ENCODE results near the gene C16orf54.
"Not testable (repeated sequence)": the region's sequence is repeated elsewhere in the genome, so short reads cannot be mapped to it uniquely, and the experiment has no call there.

Gene C16orf54

GRCh38 chr16:29707160-29707559 is 38.6 kb downstream of the C16orf54 start:
- not testable (repeated sequence) for DNase-seq (ENCODE audit: low spot score)

GRCh38 chr16:29705030-29705429 is 40.8 kb downstream of the C16orf54 start:
- peak; percentile 72 for DNase-seq (ENCODE audit: low spot score)

- no peak for DNase-seq (ENCODE audit: low spot score)
Observed at GRCh38 chr16:29702269-29702668, 43.5 kb downstream of the C16orf54 start.

GRCh38 chr16:29701214-29701555 is 44.6 kb downstream of the C16orf54 start:
- DNase-seq (ENCODE audit: low spot score): no peak

- peak; percentile 90 for DNase-seq (ENCODE audit: low spot score)
Observed at GRCh38 chr16:29700253-29700987, 45.4 kb downstream of the C16orf54 start.

GRCh38 chr16:29699324-29700219 is 46.2 kb downstream of the C16orf54 start:
- peak; percentile 28 for DNase-seq (ENCODE audit: low spot score)

GRCh38 chr16:29698484-29699323 is 47.1 kb downstream of the C16orf54 start:
- DNase-seq (ENCODE audit: low spot score): no peak

- no peak for DNase-seq (ENCODE audit: low spot score)
Observed at GRCh38 chr16:29698042-29698441, 47.7 kb downstream of the C16orf54 start.

GRCh38 chr16:29697391-29697790 is 48.4 kb downstream of the C16orf54 start:
- no peak for DNase-seq (ENCODE audit: low spot score)

GRCh38 chr16:29696881-29697331 is 48.9 kb downstream of the C16orf54 start:
- DNase-seq (ENCODE audit: low spot score): no peak

GRCh38 chr16:29695675-29696074 is 50.1 kb downstream of the C16orf54 start:
- DNase-seq (ENCODE audit: low spot score): not testable (repeated sequence)

- DNase-seq (ENCODE audit: low spot score): no peak
Observed at GRCh38 chr16:29694384-29695195, 51.2 kb downstream of the C16orf54 start.

GRCh38 chr16:29692606-29693005 is 53.2 kb downstream of the C16orf54 start:
- not testable (repeated sequence) for DNase-seq (ENCODE audit: low spot score)

Data from kidney tubule cell (primary cell).